Subcutaneous abdominal adipose tissue (tissue), 5 donors: ENCODE data around the gene NXPH1.

ENCODE experiments used
- H3K27ac ChIP-seq: one replicate; pipeline ENCODE4 v1.7.0; 2013; ENCODE audit warnings: low read depth, mild to moderate bottlenecking, inconsistent platforms, low read length, moderate library complexity
- H3K27me3 ChIP-seq, 5 donors: one replicate each; pipeline ENCODE4 v1.7.0; 2013; ENCODE audit warnings: low read length in 5 of 5, inconsistent platforms in 1 of 5; ENCODE audit not compliant: control insufficient read depth in 5 of 5, insufficient read depth in 4 of 5
- H3K36me3 ChIP-seq, 5 donors: one replicate each; pipeline ENCODE4 v1.7.0; 2013; ENCODE audit warnings: low read length in 5 of 5; ENCODE audit not compliant: control insufficient read depth in 5 of 5, insufficient read depth in 5 of 5
- H3K4me1 ChIP-seq, 5 donors: one replicate each; pipeline ENCODE4 v1.7.0; 2013; ENCODE audit warnings: low read length in 5 of 5, mild to moderate bottlenecking in 3 of 5, moderate library complexity in 1 of 5; ENCODE audit not compliant: control insufficient read depth in 5 of 5, insufficient read depth in 5 of 5
- H3K4me3 ChIP-seq, 5 donors: one replicate each; pipeline ENCODE4 v1.7.0; 2013; ENCODE audit warnings: low read length in 5 of 5, low read depth in 1 of 5
- H3K9ac ChIP-seq, 5 donors: one replicate each; pipeline ENCODE4 v1.7.0; 2013; ENCODE audit warnings: low read length in 5 of 5, mild to moderate bottlenecking in 4 of 5, moderate library complexity in 3 of 5
- H3K9me3 ChIP-seq, 5 donors: one replicate each; pipeline ENCODE4 v1.7.0; 2013; ENCODE audit warnings: low read length in 5 of 5; ENCODE audit not compliant: control insufficient read depth in 5 of 5
- donor health status: healthy.
- donor health status: healthy.
- donor health status: healthy.
- donor health status: healthy.
- donor health status: healthy.

Gene NXPH1

DNA sequence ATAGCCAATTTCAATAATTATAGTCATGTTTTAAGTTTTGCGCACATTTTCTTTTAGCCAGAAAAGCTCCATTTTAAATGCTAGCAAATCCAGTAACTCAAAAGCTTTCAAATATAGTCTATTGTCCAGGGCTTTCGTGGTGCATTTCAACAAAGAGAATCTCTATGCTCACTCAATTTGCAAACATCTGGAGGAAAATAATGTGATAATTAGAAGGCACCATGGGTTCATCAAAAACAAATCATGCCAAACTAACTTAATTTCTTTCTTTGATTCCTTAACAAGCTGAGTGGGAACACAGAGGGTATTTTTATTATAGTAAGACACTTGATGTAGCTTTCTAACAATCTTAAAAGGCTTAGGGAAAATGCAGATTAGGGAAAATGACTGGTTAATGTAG, 179.8 kb downstream of the NXPH1 start:
- no peaks in the 10 kb centered on the region for H3K9me3 ChIP-seq
- no peaks in the 10 kb centered on the region for H3K4me1 ChIP-seq
- H3K36me3 ChIP-seq: no peaks in the 10 kb centered on the region
- no peak overlapping the region for H3K4me3 ChIP-seq
- H3K27me3 ChIP-seq: no peaks in the 10 kb centered on the region
- H3K27ac ChIP-seq: no peak overlapping the region
- H3K9ac ChIP-seq: no peak overlapping the region

DNA sequence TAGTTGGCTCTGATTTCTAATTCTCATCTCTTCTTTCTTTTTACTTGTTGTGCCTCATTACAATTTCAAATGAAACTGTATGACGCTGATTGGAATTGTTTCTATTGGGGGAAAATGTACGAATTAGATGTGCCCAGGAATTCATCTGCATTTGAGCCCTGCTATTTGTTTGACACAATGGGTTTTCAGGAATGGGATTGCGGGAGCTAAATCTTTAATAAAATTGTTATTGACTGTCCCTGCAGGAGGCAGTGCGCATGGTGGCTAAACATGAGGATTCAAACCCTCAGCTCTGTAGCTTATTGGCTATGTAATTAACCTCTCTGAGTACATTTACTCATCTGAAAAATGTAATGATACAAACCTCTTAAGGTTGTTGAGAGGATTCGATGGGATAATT, 181.6 kb downstream of the NXPH1 start:
- Histone ChIP-seq H3K4me1 (no peaks in the 10 kb centered on the region), H3K9me3 (no peaks in the 10 kb centered on the region), H3K4me3 (no peak overlapping the region), H3K9ac (no peak overlapping the region), H3K36me3 (no peaks in the 10 kb centered on the region), H3K27me3 (no peaks in the 10 kb centered on the region), H3K27ac (no peak overlapping the region)

DNA sequence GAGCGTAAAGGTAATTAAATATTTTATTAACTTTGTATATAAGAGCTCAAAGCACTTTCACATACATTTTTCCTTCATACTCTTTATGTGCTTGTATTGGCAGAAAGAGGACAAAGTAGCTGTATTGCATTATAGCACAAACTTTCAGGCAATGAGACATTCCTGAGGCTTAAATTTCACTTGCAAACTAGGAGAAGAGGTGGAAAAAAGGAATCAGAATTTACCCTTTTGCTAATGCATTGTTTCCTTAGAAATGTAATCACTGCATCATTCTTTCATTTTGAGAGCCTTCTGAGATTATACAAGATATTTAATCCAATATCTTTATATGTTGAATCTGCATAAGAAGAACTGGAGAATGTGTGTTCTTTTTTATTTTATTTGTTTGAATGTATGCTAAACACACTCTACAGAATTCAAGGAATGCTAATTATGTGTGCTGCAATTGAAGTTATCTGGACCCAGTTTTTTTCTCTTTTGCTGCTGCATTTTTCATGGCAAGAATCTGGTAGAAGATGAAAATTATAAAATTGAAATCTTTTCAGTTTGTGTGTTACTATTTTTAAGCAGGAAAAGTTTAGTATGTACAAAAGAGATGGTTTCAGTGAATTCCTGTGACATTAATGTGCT, 185.1 kb downstream of the NXPH1 start:
- no peaks in the 10 kb centered on the region for H3K36me3 ChIP-seq
- H3K9ac ChIP-seq: no peak overlapping the region
- no peaks in the 10 kb centered on the region for H3K4me1 ChIP-seq
- H3K27ac ChIP-seq: no peak overlapping the region
- H3K9me3 ChIP-seq: no peaks in the 10 kb centered on the region
- no peak overlapping the region for H3K4me3 ChIP-seq
- H3K27me3 ChIP-seq: no peaks in the 10 kb centered on the region

DNA sequence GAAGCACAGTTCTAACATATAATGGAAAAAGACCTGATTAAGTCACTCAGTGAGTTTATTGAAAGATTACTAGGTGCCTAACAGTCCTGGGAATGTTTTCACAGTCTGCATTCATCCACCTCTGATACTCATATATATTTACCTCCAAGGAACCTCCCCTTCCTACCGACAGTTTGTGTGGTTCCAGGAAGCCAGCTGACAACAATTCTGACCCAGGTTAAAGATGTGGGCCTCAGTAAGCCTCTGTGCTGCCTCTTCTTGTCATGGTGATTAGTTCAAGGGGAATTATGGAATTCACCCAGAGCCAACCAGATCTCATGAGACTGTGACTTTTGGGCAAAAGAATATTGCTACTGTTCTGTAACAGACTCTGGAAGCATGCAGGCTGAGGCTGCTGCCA, 186.8 kb downstream of the NXPH1 start:
- H3K9me3 ChIP-seq: no peaks in the 10 kb centered on the region
- H3K4me3 ChIP-seq: no peak overlapping the region
- no peaks in the 10 kb centered on the region for H3K36me3 ChIP-seq
- no peak overlapping the region for H3K9ac ChIP-seq
- no peaks in the 10 kb centered on the region for H3K4me1 ChIP-seq
- H3K27me3 ChIP-seq: no peaks in the 10 kb centered on the region
- no peak overlapping the region for H3K27ac ChIP-seq

DNA sequence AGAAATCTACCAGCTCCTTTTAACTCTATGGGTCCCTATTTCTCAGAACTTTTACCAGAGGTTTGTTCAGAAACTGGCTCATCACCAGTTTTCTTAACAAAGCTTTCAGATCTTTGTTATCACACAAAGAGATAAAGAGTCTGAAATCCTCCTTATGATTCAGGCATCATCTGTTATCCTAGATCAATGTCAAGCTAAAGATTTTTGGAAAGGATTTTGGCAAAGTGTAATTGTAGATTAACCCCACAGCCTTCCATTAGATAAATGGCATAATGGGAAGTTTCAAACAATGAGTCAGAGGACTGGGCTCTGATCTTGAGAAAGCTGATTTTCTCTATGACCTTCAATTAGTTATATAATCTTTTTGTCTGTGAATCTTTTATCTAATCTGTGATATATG, 192.2 kb downstream of the NXPH1 start:
- Histone ChIP-seq H3K27me3 (no peaks in the 10 kb centered on the region), H3K4me1 (no peaks in the 10 kb centered on the region), H3K9me3 (no peaks in the 10 kb centered on the region), H3K36me3 (no peaks in the 10 kb centered on the region), H3K27ac (no peak overlapping the region), H3K9ac (no peak overlapping the region), H3K4me3 (no peak overlapping the region)

DNA sequence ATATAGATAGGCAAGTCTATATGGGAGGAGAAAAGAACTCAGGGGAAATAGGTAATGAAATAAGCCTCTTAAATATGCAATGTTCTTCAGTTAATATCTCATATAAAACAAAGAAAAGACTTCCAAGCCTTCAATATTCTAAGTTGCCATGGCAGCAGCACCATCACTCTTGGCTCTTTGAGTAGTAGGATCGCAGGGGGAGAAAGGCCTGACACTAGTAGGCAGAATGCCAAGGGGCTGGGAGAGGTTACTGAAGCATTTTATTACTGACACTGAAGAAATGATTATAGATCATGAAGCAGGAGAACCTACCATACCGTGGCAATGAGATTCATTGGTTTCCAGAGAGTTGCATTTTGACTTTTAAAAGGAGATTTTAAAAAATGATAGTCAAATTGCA, 193.9 kb downstream of the NXPH1 start:
- no peaks in the 10 kb centered on the region for H3K27me3 ChIP-seq
- H3K9me3 ChIP-seq: no peaks in the 10 kb centered on the region
- no peaks in the 10 kb centered on the region for H3K4me1 ChIP-seq
- H3K36me3 ChIP-seq: no peaks in the 10 kb centered on the region
- H3K4me3 ChIP-seq: no peak overlapping the region
- no peak overlapping the region for H3K27ac ChIP-seq
- H3K9ac ChIP-seq: no peak overlapping the region

DNA sequence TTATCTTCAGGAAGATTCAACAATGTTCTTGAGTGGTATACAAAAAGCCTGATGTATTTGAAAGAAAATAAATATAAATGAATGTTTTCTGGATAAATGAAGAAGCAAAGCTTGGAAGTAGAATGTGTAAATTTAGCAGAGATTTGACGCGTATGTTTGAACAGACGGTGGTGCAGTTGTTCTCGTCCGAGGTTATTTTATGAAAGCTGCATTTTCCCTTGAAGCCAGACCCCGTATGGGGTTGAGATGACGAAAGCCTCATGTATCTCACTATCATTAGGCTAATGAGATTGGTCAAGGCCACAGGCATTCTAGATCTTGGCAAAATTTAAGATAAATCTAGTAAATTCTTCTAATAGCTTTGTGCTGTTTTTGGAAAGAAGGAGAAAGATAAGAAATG, 195.2 kb downstream of the NXPH1 start:
- H3K4me3 ChIP-seq: no peak overlapping the region
- no peaks in the 10 kb centered on the region for H3K4me1 ChIP-seq
- no peaks in the 10 kb centered on the region for H3K27me3 ChIP-seq
- no peak overlapping the region for H3K9ac ChIP-seq
- no peaks in the 10 kb centered on the region for H3K9me3 ChIP-seq
- no peak overlapping the region for H3K27ac ChIP-seq
- H3K36me3 ChIP-seq: no peaks in the 10 kb centered on the region

DNA sequence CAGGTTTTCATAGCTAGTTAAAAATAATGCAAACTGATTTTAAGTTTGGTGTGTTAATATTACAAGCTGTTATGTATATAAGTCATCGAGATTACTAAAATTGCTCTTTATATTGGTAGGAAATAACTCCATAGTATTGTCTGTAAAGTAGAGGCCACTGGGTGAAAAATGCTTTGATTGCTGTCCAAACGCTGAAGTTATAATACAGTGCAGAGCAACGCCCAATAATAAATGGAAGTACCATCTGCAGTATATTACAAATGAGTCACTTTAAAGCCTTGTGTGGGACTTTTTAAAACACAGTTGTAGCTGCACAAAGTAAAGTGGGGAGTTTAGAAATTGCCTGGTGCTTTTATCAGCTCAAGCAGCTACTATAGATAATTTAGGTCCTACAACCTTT, 196.1 kb downstream of the NXPH1 start:
- H3K9me3 ChIP-seq: no peaks in the 10 kb centered on the region
- H3K9ac ChIP-seq: no peak overlapping the region
- no peaks in the 10 kb centered on the region for H3K27me3 ChIP-seq
- no peaks in the 10 kb centered on the region for H3K4me1 ChIP-seq
- H3K36me3 ChIP-seq: no peaks in the 10 kb centered on the region
- H3K27ac ChIP-seq: no peak overlapping the region
- H3K4me3 ChIP-seq: no peak overlapping the region

DNA sequence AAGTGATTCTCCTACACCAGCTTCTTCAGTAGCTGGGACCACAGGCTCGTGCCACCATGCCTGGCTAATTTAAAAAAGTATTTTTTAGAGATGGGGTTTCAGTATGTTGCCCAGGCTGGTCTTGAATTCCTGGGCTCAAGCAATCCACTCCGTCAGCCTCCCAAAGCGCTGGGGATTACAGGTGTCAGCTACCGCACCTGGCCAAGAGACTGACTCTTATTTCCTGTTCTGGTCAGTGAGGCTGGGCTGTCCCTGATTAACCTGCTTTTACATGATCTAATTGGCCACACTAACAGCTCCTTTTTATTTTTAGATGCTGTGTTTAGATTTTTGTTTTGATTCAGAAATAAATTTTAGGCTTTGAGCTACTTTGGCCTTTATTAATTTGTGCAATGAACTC, 203.9 kb downstream of the NXPH1 start:
- Histone ChIP-seq H3K9me3 (no peaks in the 10 kb centered on the region), H3K9ac (no peak overlapping the region), H3K4me1 (no peaks in the 10 kb centered on the region)

DNA sequence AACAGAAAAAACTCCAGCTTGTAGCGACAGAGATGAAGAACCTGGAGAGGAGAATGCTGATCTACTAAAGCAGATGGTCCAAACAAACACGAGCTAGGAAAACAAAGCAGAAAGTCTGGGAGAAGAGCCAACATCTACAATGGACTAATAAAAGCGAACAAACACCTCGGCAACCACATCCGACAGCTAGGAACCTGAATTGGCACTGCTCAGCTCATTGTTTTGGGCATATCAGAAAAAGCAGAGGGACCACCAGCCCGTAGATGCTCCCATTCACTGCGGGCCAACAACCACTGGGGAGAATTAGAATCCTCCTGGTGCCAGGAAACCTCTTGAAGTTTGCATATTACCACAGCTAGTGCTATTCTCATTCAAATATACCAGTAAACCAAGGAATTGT, 204.7 kb downstream of the NXPH1 start:
- H3K4me3 ChIP-seq: no peak overlapping the region
- H3K4me1 ChIP-seq: no peaks in the 10 kb centered on the region
- H3K27me3 ChIP-seq: no peaks in the 10 kb centered on the region
- H3K27ac ChIP-seq: no peak overlapping the region
- H3K9me3 ChIP-seq: no peaks in the 10 kb centered on the region
- H3K9ac ChIP-seq: no peak overlapping the region
- no peaks in the 10 kb centered on the region for H3K36me3 ChIP-seq

More for the DNA sequence above, 203.9 kb downstream of the NXPH1 start:
- no peak overlapping the region for H3K27ac ChIP-seq
- no peak overlapping the region for H3K4me3 ChIP-seq
- no peaks in the 10 kb centered on the region for H3K36me3 ChIP-seq
- no peaks in the 10 kb centered on the region for H3K27me3 ChIP-seq

DNA sequence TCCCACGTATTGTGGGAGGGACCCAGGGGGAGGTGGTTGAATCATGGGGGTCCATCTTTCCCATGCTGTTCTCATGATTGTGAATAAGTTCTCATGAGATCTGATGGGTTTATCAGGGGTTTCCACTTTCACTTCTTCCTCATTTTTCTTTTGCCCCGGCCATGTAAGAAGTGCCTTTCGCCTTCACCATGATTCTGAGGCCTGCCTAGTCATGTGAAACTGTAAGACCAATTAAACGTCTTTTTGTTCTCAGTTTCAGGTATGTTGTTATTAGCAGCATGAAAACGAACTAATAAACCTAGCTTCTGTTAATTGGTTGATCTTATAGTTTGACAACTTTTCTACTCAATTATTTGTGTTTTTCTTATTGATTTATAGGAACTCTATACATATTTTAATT, 206.3 kb downstream of the NXPH1 start:
- Histone ChIP-seq H3K36me3 (no peaks in the 10 kb centered on the region), H3K9ac (no peak overlapping the region), H3K27ac (no peak overlapping the region), H3K4me3 (no peak overlapping the region), H3K27me3 (no peaks in the 10 kb centered on the region), H3K9me3 (no peaks in the 10 kb centered on the region), H3K4me1 (no peaks in the 10 kb centered on the region)
